Measurements from ENCODE around the gene PIK3R5.

DNA sequence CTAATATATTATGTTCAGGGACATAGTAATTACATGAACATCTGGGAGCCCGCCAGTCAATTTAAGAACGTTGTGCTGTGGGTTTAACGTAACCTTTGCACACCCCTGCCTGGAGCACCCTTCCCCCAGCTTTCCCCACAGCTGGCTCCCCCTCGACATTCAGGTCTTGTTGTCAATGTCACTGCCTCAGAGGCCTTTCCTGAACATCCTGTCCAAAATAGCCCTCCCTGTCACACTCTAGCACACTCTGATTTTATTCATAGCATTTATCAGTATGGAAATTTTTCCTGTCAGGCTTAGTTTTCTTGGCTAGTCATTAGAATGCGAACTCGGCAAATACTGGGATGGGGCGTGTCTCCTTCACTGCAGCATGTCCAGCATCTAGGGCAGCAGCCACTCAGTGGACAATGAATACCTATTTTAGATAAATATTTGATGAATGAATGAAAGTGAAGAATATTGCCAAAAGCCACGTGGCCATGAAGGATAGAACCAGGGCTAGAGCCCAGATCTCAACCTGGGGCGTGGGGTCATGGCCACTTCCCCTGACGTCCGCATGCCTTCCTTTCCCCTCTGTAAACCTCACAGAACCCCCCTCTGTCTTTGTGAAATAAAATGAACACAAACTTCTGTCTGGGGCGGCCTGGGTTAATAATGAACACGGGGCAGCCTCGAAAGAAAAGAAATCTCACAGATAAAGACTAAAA lies 108.5 kb downstream of the PIK3R5 start:
- TF ChIP-seq, protein P1, sequence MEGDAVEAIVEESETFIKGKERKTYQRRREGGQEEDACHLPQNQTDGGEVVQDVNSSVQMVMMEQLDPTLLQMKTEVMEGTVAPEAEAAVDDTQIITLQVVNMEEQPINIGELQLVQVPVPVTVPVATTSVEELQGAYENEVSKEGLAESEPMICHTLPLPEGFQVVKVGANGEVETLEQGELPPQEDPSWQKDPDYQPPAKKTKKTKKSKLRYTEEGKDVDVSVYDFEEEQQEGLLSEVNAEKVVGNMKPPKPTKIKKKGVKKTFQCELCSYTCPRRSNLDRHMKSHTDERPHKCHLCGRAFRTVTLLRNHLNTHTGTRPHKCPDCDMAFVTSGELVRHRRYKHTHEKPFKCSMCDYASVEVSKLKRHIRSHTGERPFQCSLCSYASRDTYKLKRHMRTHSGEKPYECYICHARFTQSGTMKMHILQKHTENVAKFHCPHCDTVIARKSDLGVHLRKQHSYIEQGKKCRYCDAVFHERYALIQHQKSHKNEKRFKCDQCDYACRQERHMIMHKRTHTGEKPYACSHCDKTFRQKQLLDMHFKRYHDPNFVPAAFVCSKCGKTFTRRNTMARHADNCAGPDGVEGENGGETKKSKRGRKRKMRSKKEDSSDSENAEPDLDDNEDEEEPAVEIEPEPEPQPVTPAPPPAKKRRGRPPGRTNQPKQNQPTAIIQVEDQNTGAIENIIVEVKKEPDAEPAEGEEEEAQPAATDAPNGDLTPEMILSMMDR (IDR thresholded peaks at IDR 0.05): no peak
- no peak for TF ChIP-seq POLR2A (IDR thresholded peaks at IDR 0.05)

All from lower leg skin (tissue), 3 donors.